GM12878 (cell line): ENCODE data around the gene EPAS1. TPM values are rescaled to one million over a fixed set of nuclear protein-coding genes. Genes with fewer than 3 reads are reported as not detected.
A peak's percentile ranks its signal among the peaks of the same experiment; 100 is the strongest.

Experiments used
- BACH1 ChIP-seq: fragments of 450-650 bp; IDR thresholded peaks from 2 replicates; pipeline ENCODE4 v1.6.1; 2017; ENCODE audit warnings: mild to moderate bottlenecking, borderline replicate concordance
- BCL11A ChIP-seq: IDR thresholded peaks from 2 replicates; pipeline ENCODE4 v1.6.1; 2011; ENCODE audit warnings: low read depth, low read length
- BRCA1 ChIP-seq: IDR thresholded peaks from 2 replicates; pipeline ENCODE4 v1.6.1; 2011; ENCODE audit warnings: low read depth, low read length, improper control_type of control experiment
- CBFB ChIP-seq: IDR thresholded peaks from 2 replicates; pipeline ENCODE4 v1.6.1; 2016; ENCODE audit warnings: antibody characterized with exemption, low read depth
- CHD4 ChIP-seq: fragments of 200-600 bp; sonication (generic); IDR thresholded peaks from 2 replicates; pipeline ENCODE4 v1.6.1; 2016; ENCODE audit warnings: mild to moderate bottlenecking
- FOS ChIP-seq: IDR thresholded peaks from 3 replicates; pipeline ENCODE4 v1.6.1; 2011; ENCODE audit warnings: borderline replicate concordance; ENCODE audit not compliant: insufficient read length; ENCODE audit errors: extremely low read depth
- KDM1A ChIP-seq: fragments of 200-600 bp; sonication (generic); IDR thresholded peaks from 2 replicates; pipeline ENCODE4 v1.6.1; 2016; ENCODE audit warnings: borderline replicate concordance
- LARP7 ChIP-seq: fragments of 450-650 bp; IDR thresholded peaks from 2 replicates; pipeline ENCODE4 v1.6.1; 2017; ENCODE audit warnings: mild to moderate bottlenecking
- MEF2A ChIP-seq: IDR thresholded peaks from 2 replicates; pipeline ENCODE4 v1.6.1; 2011; ENCODE audit warnings: low read depth, mild to moderate bottlenecking, low read length, moderate library complexity; ENCODE audit not compliant: insufficient read depth
- MTA3 ChIP-seq: IDR thresholded peaks from 2 replicates; pipeline ENCODE4 v1.6.1; 2012; ENCODE audit warnings: low read length, inconsistent platforms, borderline replicate concordance
- PAX8 ChIP-seq: fragments of 450-650 bp; IDR thresholded peaks from 2 replicates; pipeline ENCODE4 v1.6.1; 2017; ENCODE audit warnings: mild to moderate bottlenecking, moderate library complexity
- POLR2A ChIP-seq: IDR thresholded peaks from 2 replicates; pipeline ENCODE4 v1.6.1; 2011; ENCODE audit warnings: low read depth, mild to moderate bottlenecking, low read length
- POLR2AphosphoS5 ChIP-seq: IDR thresholded peaks from 2 replicates; pipeline ENCODE4 v1.6.1; 2011; ENCODE audit warnings: mild to moderate bottlenecking, low read length, inconsistent platforms
- RBBP5 ChIP-seq: fragments of 200-600 bp; sonication (generic); conservative IDR thresholded peaks from 2 replicates; pipeline ENCODE4 v1.6.1; 2016
- SPI1 ChIP-seq: IDR thresholded peaks from 2 replicates; pipeline ENCODE4 v1.6.1; 2011; ENCODE audit warnings: low read depth, mild to moderate bottlenecking, low read length, moderate library complexity, borderline replicate concordance; ENCODE audit not compliant: insufficient read depth
- TAF1 ChIP-seq: IDR thresholded peaks from 2 replicates; pipeline ENCODE4 v1.6.1; 2011; ENCODE audit warnings: mild to moderate bottlenecking, low read depth, low read length, borderline replicate concordance
- ZBED1 ChIP-seq: IDR thresholded peaks from 2 replicates; pipeline ENCODE4 v1.6.1; 2016; ENCODE audit warnings: borderline replicate concordance
- ZNF217 ChIP-seq: fragments of 450-650 bp; IDR thresholded peaks from 2 replicates; pipeline ENCODE4 v1.6.1; 2017; ENCODE audit warnings: antibody characterized with exemption, mild to moderate bottlenecking
- polyA plus RNA-seq, 11 experiments: library from polyadenylated mRNA; depleted of rRNA in 4 of 11; unstranded in 6 of 11; stranded (reverse) in 5 of 11; fragments of >200 nt; fragmentation: Nextera tagmentation in 4 of 11; fragmentation: Illumina TruSeq in 1 of 11; extraction: Ambion mirVana in 4 of 11; extraction: Trizol in 1 of 11; gene quantifications; 1 replicate in 1 of 11; 2 replicates in 10 of 11; pipeline versions ENCODE4 v1.2.1 to v1.2.3, GENCODE V29; 2011 to 2016; ENCODE audit warnings: inconsistent platforms in 2 of 11, missing spikeins in 2 of 11, low read depth in 1 of 11
- total RNA-seq, 4 experiments: library from RNA; depleted of rRNA in 3 of 4; stranded (reverse); fragments of >200 nt in 3 of 4; fragmentation: Illumina TruSeq in 1 of 4; extraction: Trizol in 1 of 4; gene quantifications; 2 replicates each; pipeline versions ENCODE4 v1.2.1 to v1.2.3, GENCODE V29; 2013 to 2021
- TF ChIP-seq, protein P1 (sequence below): fragments of 450-650 bp; IDR thresholded peaks from 2 replicates; pipeline ENCODE4 v1.6.1; 2017; ENCODE audit warnings: mild to moderate bottlenecking, moderate library complexity
- TF ChIP-seq, protein P2 (sequence below): fragments of 450-650 bp; formaldehyde crosslinking; IDR thresholded peaks from 2 replicates; pipeline ENCODE4 v1.4.0; 2020; ENCODE audit warnings: mild to moderate bottlenecking, moderate library complexity
- TF ChIP-seq, protein P3 (sequence below): fragments of 450-650 bp; IDR thresholded peaks from 2 replicates; pipeline ENCODE4 v1.6.1; 2017; ENCODE audit warnings: mild to moderate bottlenecking, low read depth, inconsistent platforms; ENCODE audit not compliant: poor library complexity, severe bottlenecking
- TF ChIP-seq, protein P4 (sequence below), 3 experiments: IDR thresholded peaks in 2 of 3; conservative IDR thresholded peaks in 1 of 3; 2 replicates each; pipeline ENCODE4 v1.5.1; 2011; ENCODE audit warnings: low read depth in 3 of 3, low read length in 3 of 3, mild to moderate bottlenecking in 3 of 3, control low read depth in 2 of 3, moderate library complexity in 2 of 3, inconsistent platforms in 1 of 3, mixed read lengths in 1 of 3; ENCODE audit not compliant: control insufficient read depth in 2 of 3, insufficient read depth in 1 of 3; ENCODE audit errors: extremely low read depth in 1 of 3

Gene EPAS1
- total and polyA plus RNA-seq, 10 of the 15 experiments (the other 5 are each of a cell fraction or from before 2014, with no cell fraction given), result 0.11 to 22.0 (median 1.3) TPM; not detected in 1

DNA sequence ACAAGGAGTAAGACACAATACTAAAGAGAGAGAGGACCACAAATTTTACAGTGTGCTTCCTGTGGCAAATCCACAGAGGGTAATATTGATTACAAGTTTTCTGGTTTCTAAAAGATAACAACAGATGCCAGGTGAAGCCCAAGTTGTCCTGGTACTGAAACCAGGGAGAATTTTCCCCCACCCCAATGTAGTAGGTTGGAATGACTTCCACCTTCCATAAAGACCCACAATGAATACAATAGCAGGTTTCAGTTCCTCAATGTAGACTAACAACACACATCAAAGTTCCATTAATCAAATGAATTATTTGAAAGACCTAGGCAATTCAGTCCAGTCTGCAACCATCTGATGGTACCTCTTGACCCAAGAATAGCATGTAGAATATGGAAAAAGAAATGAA, 138.1 kb downstream of the EPAS1 start (continued):
- TF ChIP-seq, protein P1, sequence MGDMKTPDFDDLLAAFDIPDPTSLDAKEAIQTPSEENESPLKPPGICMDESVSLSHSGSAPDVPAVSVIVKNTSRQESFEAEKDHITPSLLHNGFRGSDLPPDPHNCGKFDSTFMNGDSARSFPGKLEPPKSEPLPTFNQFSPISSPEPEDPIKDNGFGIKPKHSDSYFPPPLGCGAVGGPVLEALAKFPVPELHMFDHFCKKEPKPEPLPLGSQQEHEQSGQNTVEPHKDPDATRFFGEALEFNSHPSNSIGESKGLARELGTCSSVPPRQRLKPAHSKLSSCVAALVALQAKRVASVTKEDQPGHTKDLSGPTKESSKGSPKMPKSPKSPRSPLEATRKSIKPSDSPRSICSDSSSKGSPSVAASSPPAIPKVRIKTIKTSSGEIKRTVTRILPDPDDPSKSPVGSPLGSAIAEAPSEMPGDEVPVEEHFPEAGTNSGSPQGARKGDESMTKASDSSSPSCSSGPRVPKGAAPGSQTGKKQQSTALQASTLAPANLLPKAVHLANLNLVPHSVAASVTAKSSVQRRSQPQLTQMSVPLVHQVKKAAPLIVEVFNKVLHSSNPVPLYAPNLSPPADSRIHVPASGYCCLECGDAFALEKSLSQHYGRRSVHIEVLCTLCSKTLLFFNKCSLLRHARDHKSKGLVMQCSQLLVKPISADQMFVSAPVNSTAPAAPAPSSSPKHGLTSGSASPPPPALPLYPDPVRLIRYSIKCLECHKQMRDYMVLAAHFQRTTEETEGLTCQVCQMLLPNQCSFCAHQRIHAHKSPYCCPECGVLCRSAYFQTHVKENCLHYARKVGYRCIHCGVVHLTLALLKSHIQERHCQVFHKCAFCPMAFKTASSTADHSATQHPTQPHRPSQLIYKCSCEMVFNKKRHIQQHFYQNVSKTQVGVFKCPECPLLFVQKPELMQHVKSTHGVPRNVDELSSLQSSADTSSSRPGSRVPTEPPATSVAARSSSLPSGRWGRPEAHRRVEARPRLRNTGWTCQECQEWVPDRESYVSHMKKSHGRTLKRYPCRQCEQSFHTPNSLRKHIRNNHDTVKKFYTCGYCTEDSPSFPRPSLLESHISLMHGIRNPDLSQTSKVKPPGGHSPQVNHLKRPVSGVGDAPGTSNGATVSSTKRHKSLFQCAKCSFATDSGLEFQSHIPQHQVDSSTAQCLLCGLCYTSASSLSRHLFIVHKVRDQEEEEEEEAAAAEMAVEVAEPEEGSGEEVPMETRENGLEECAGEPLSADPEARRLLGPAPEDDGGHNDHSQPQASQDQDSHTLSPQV, result no peak
- TF ChIP-seq MTA3, result no peak
- TF ChIP-seq PAX8, result no peak
- no peak for TF ChIP-seq BRCA1
- TF ChIP-seq LARP7, result no peak
- TF ChIP-seq, protein P2, sequence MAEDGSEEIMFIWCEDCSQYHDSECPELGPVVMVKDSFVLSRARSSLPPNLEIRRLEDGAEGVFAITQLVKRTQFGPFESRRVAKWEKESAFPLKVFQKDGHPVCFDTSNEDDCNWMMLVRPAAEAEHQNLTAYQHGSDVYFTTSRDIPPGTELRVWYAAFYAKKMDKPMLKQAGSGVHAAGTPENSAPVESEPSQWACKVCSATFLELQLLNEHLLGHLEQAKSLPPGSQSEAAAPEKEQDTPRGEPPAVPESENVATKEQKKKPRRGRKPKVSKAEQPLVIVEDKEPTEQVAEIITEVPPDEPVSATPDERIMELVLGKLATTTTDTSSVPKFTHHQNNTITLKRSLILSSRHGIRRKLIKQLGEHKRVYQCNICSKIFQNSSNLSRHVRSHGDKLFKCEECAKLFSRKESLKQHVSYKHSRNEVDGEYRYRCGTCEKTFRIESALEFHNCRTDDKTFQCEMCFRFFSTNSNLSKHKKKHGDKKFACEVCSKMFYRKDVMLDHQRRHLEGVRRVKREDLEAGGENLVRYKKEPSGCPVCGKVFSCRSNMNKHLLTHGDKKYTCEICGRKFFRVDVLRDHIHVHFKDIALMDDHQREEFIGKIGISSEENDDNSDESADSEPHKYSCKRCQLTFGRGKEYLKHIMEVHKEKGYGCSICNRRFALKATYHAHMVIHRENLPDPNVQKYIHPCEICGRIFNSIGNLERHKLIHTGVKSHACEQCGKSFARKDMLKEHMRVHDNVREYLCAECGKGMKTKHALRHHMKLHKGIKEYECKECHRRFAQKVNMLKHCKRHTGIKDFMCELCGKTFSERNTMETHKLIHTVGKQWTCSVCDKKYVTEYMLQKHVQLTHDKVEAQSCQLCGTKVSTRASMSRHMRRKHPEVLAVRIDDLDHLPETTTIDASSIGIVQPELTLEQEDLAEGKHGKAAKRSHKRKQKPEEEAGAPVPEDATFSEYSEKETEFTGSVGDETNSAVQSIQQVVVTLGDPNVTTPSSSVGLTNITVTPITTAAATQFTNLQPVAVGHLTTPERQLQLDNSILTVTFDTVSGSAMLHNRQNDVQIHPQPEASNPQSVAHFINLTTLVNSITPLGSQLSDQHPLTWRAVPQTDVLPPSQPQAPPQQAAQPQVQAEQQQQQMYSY (CRISPR knock-in tag), result no peak
- TF ChIP-seq SPI1, result peak; percentile 84
- TF ChIP-seq BCL11A, result 0 out of 2 replicates have a peak, but pooled peaks have one; percentile 16
- TF ChIP-seq TAF1, result no peak
- no peak for TF ChIP-seq MEF2A
- TF ChIP-seq, protein P3, sequence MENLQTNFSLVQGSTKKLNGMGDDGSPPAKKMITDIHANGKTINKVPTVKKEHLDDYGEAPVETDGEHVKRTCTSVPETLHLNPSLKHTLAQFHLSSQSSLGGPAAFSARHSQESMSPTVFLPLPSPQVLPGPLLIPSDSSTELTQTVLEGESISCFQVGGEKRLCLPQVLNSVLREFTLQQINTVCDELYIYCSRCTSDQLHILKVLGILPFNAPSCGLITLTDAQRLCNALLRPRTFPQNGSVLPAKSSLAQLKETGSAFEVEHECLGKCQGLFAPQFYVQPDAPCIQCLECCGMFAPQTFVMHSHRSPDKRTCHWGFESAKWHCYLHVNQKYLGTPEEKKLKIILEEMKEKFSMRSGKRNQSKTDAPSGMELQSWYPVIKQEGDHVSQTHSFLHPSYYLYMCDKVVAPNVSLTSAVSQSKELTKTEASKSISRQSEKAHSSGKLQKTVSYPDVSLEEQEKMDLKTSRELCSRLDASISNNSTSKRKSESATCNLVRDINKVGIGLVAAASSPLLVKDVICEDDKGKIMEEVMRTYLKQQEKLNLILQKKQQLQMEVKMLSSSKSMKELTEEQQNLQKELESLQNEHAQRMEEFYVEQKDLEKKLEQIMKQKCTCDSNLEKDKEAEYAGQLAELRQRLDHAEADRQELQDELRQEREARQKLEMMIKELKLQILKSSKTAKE, result no peak
- TF ChIP-seq ZBED1, result no peak
- TF ChIP-seq CBFB, result no peak
- no peak for TF ChIP-seq POLR2AphosphoS5
- TF ChIP-seq FOS, result no peak
- TF ChIP-seq KDM1A, result no peak
- no peak for TF ChIP-seq RBBP5
- no peak for TF ChIP-seq CHD4
- peak; percentile 39; the same call in 1 of the 2 replicates for TF ChIP-seq BACH1
- no peak for TF ChIP-seq ZNF217
- TF ChIP-seq POLR2A, result no peak
- TF ChIP-seq, protein P4, sequence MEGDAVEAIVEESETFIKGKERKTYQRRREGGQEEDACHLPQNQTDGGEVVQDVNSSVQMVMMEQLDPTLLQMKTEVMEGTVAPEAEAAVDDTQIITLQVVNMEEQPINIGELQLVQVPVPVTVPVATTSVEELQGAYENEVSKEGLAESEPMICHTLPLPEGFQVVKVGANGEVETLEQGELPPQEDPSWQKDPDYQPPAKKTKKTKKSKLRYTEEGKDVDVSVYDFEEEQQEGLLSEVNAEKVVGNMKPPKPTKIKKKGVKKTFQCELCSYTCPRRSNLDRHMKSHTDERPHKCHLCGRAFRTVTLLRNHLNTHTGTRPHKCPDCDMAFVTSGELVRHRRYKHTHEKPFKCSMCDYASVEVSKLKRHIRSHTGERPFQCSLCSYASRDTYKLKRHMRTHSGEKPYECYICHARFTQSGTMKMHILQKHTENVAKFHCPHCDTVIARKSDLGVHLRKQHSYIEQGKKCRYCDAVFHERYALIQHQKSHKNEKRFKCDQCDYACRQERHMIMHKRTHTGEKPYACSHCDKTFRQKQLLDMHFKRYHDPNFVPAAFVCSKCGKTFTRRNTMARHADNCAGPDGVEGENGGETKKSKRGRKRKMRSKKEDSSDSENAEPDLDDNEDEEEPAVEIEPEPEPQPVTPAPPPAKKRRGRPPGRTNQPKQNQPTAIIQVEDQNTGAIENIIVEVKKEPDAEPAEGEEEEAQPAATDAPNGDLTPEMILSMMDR (IDR thresholded peaks at IDR 0.05 in 2 of 3, conservative IDR thresholded peaks at IDR 0.05 in 1 of 3; ENCODE audit: control insufficient read depth in 2 of 3, extremely low read depth in 1 of 3, insufficient read depth in 1 of 3, low read depth in 3 of 3, low read length in 3 of 3), result no peak
